Measurements from ENCODE around the gene NRG2.

GRCh38 chr5:139881143-139881733 lies 161.9 kb downstream of the NRG2 start:
- TF ChIP-seq, protein P1, sequence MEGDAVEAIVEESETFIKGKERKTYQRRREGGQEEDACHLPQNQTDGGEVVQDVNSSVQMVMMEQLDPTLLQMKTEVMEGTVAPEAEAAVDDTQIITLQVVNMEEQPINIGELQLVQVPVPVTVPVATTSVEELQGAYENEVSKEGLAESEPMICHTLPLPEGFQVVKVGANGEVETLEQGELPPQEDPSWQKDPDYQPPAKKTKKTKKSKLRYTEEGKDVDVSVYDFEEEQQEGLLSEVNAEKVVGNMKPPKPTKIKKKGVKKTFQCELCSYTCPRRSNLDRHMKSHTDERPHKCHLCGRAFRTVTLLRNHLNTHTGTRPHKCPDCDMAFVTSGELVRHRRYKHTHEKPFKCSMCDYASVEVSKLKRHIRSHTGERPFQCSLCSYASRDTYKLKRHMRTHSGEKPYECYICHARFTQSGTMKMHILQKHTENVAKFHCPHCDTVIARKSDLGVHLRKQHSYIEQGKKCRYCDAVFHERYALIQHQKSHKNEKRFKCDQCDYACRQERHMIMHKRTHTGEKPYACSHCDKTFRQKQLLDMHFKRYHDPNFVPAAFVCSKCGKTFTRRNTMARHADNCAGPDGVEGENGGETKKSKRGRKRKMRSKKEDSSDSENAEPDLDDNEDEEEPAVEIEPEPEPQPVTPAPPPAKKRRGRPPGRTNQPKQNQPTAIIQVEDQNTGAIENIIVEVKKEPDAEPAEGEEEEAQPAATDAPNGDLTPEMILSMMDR (IDR thresholded peaks at IDR 0.05): no peak
- TF ChIP-seq POLR2A (IDR thresholded peaks at IDR 0.05): no peak
